NT2/D1 (cell line): Measurements from ENCODE around the gene CFAP54.

ENCODE experiments used
- SUZ12 ChIP-seq: IDR thresholded peaks from 2 replicates; pipeline ENCODE4 v1.6.1; 2011; ENCODE audit not compliant: insufficient read length, insufficient read depth; ENCODE audit errors: extremely low read depth
- YY1 ChIP-seq: IDR thresholded peaks from 2 replicates; pipeline ENCODE4 v1.6.1; 2011; ENCODE audit not compliant: insufficient read length, insufficient read depth

DNA sequence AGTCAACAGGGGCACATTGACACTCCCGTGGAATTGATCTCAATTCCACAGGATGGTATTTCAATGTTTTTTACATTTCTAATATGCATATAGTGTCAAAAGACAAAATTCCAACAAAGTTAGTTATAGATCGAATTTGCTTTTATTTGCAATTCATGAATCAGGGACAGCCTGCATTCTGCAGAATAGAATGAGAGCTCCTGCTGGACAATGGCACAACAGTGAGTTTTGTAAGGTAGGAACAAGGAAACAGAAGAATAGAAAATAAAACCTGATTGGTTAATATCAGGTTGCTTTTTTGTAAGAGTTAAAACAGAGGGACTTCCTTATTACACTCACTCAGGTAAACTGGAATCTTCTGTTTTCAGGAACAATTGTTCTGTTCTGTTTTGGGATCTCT, 384.8 kb downstream of the CFAP54 start:
- no peak for TF ChIP-seq YY1
- TF ChIP-seq SUZ12, result no peak
